Astrocyte of the spinal cord (primary cell): Measurements from ENCODE around the gene TDP1.
A peak's percentile ranks its signal among the peaks of the same experiment; 100 is the strongest.

Experiments used
- DNase-seq: peaks from one replicate; pipeline ENCODE4 v3.0.0; 2011; ENCODE audit warnings: low read depth, low spot score
- H3K4me3 ChIP-seq: 2 replicates; pipeline ENCODE4 v1.5.1; 2011; ENCODE audit warnings: low read depth, mild to moderate bottlenecking, low read length, moderate library complexity
- in situ Hi-C: cut with HindIII; loops from 2 replicates; pipeline ENCODE4 v1.10.0; 2017; ENCODE audit warnings: low sequenced_read_pairs
- TF ChIP-seq, protein P1 (sequence below): IDR thresholded peaks from 2 replicates; pipeline ENCODE4 v1.5.1; 2012; ENCODE audit warnings: low read depth, mild to moderate bottlenecking, low read length, inconsistent platforms

Gene TDP1

DNA sequence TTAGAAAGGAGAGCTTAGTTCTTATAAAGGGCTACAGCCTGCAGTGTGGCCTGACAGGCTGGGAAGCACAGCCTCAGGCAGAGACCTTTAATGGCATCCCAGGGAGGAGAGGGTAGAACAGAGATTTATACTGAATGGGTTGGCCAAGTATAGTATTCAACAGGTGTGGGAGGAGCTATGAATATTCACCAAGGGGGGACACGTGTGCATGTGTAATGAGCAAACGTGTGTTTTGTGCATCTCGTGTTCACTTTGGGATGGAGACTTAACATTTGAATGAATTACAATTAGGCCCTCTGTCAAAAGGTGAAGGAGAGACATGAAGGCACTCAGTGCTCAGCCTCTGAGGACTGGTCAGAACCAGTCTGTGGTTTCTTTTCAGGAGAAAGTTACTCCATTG is 5.2 kb downstream of the TDP1 start:
- no peak for DNase-seq
- in situ Hi-C loops, result no loop called here
- no peak overlapping the region for H3K4me3 ChIP-seq
- TF ChIP-seq, protein P1, sequence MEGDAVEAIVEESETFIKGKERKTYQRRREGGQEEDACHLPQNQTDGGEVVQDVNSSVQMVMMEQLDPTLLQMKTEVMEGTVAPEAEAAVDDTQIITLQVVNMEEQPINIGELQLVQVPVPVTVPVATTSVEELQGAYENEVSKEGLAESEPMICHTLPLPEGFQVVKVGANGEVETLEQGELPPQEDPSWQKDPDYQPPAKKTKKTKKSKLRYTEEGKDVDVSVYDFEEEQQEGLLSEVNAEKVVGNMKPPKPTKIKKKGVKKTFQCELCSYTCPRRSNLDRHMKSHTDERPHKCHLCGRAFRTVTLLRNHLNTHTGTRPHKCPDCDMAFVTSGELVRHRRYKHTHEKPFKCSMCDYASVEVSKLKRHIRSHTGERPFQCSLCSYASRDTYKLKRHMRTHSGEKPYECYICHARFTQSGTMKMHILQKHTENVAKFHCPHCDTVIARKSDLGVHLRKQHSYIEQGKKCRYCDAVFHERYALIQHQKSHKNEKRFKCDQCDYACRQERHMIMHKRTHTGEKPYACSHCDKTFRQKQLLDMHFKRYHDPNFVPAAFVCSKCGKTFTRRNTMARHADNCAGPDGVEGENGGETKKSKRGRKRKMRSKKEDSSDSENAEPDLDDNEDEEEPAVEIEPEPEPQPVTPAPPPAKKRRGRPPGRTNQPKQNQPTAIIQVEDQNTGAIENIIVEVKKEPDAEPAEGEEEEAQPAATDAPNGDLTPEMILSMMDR, result no peak

DNA sequence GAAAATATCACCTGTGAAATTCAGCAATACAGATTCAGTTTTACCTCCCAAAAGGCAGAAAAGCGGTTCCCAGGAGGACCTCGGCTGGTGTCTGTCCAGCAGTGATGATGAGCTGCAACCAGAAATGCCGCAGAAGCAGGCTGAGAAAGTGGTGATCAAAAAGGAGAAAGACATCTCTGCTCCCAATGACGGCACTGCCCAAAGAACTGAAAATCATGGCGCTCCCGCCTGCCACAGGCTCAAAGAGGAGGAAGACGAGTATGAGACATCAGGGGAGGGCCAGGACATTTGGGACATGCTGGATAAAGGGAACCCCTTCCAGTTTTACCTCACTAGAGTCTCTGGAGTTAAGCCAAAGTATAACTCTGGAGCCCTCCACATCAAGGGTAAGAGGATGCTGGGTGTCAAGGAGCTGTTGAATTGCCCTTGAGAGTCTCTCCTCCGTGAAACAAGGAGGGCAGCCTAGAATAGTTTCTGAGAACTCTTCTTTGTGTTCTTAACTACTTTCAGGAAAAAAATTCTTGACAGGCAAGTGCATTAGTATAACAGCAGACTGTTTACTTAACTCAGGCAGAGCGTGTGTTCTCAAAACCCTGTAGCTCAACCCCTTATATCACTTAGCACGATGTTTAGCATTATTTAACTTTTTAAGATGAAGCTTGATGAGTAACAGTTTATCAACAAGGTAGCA is 7.7 kb downstream of the TDP1 start:
- no peak for DNase-seq
- TF ChIP-seq, protein P1, result no peak
- in situ Hi-C loops, result no loop called here
- H3K4me3 ChIP-seq, result no peak overlapping the region

DNA sequence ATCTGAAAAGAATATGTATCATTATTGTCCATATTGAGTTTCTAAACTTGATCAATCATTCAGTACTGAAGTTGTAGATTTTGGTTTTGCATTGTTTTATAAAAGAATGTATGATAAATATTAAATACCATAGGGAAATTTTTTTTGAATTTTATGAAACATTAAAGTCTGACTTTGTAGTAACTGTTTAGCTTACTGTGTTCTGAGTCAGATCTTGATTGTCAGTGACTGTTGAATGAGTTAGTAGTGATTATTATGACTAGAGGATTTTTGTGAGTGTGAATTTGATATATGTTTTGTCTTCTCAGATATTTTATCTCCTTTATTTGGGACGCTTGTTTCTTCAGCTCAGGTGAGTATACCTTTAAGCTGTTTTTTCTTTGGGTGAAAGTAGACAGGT is 10.1 kb downstream of the TDP1 start:
- in situ Hi-C loops, result no loop called here
- TF ChIP-seq, protein P1, result no peak
- H3K4me3 ChIP-seq, result no peak overlapping the region
- no peak for DNase-seq

DNA sequence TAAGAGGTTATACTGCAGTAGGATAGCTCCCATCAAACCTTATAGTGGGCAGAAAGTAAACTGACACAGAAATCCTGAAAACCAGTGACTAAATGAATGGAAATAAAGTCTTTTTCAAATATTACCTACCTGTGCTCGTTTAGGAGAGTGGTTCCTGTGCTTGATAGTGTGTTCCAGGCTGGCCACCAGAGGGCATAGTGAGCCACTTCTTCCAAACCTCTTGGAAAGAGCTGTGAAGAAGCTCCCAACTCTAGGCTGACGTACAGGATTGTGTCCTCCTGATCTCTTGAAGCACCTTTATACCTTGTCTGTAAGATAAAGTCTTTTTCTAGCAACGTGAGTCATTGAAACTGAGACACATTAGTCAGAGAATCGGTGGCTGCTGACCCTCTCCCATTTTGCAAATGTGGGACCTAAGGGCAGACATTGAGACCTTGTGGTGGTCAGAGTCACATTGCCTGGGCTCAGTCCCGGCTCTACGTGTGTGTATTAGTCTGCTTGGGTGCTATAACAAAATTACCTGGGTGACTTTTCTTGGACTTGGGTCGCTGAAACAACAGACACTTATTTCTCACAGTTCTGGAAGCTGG is 17.6 kb downstream of the TDP1 start:
- no peak overlapping the region for H3K4me3 ChIP-seq
- peak; percentile 67 for DNase-seq
- in situ Hi-C loops, result no loop called here
- TF ChIP-seq, protein P1, result peak; percentile 85

DNA sequence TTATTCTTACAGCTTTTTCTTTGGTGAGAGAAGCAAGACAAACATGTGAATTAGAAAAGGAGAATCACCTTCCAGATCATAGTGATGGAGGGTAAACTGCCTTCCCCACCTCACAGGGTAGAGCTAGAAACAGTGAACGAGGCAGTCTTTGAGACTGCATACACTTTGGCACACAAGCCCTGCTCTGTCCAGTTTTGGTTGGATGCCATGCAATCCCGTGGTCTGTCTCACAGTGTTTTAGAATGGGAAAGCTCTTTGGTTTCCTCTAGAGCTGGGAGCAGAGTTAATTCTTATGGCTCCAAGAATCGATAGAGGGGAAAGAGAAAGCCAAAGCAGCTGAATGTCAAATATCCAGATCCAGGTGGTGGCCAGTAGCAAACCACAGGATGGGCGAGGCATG is 21.9 kb downstream of the TDP1 start:
- in situ Hi-C loops, result no loop called here
- TF ChIP-seq, protein P1, result no peak
- no peak for DNase-seq
- H3K4me3 ChIP-seq, result no peak overlapping the region

DNA sequence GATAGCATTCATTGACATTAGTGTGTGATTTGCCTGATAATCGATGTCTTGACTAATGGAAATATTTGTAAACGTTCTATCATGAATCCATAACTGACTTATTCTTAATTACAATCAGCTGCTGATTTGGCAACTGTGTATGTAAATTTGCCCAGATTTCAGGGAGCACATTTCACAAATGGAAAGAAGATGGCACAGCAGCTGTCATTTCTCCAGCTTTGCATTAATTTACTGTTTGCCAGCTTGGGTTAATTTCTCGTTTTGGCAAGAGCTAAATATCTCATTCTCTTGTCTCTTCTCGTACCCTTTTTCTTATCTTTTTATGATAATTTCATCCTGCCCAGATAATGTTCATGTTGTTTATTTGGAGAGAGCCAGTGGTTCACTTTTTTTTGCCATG is 22.9 kb downstream of the TDP1 start:
- TF ChIP-seq, protein P1, result no peak
- DNase-seq, result no peak
- H3K4me3 ChIP-seq, result no peak overlapping the region
- in situ Hi-C loops, result no loop called here
